ENCODE measurements around the gene CHAF1A. TPM values are rescaled to one million over a fixed set of nuclear protein-coding genes. Genes with fewer than 3 reads are reported as not detected.

Gene CHAF1A
- total RNA-seq, 4 donors from 2014 or later = 9.0 to 25.9 (median 12.6) TPM

GRCh38 chr19:4365341-4365740 is 37.1 kb upstream of the CHAF1A start:
- intact Hi-C loops (cut with DNase I; ENCODE audit: low total_unique reads) = no loop called here
- WGBS, 2 donors = 78% methylated on average over 8 to 16 of the region's 16 CpGs
- no peak for TF ChIP-seq CTCF (IDR thresholded peaks at IDR 0.05)
- TF ChIP-seq POLR2A (IDR thresholded peaks at IDR 0.05) = no peak
- DNase-seq (ENCODE audit: low spot score in 2 of 2) = peak in 1 of 2 donors; percentile 89
- no peak overlapping the region for H3K4me3 ChIP-seq (ENCODE audit: low read depth, poor library complexity, severe bottlenecking)

GRCh38 chr19:4365791-4366665 is 36.4 kb upstream of the CHAF1A start:
- no peak overlapping the region for H3K4me3 ChIP-seq (ENCODE audit: low read depth, poor library complexity, severe bottlenecking)
- intact Hi-C loops (cut with DNase I; ENCODE audit: low total_unique reads) = no loop called here
- peak in 1 of 2 donors; percentile 82 for DNase-seq (ENCODE audit: low spot score in 2 of 2)
- 94 to 98% methylated on average over 13 to 19 of the region's 19 CpGs for WGBS, 2 donors
- TF ChIP-seq POLR2A (IDR thresholded peaks at IDR 0.05) (no peak), CTCF (IDR thresholded peaks at IDR 0.05) (no peak)

GRCh38 chr19:4366666-4367335 is 35.6 kb upstream of the CHAF1A start:
- TF ChIP-seq CTCF (IDR thresholded peaks at IDR 0.05) = no peak
- no peak for TF ChIP-seq POLR2A (IDR thresholded peaks at IDR 0.05)
- 91% methylated on average over 16 of the region's 16 CpGs for WGBS, 2 donors
- peak in 1 of 2 donors; percentile 83 for DNase-seq (ENCODE audit: low spot score in 2 of 2)
- intact Hi-C loops (cut with DNase I; ENCODE audit: low total_unique reads) = no loop called here
- no peak overlapping the region for H3K4me3 ChIP-seq (ENCODE audit: low read depth, poor library complexity, severe bottlenecking)

- H3K4me3 ChIP-seq (ENCODE audit: low read depth, poor library complexity, severe bottlenecking) = no peak overlapping the region
- 85 to 88% methylated on average over 5 to 10 of the region's 10 CpGs for WGBS, 2 donors
- intact Hi-C loops (cut with DNase I; ENCODE audit: low total_unique reads) = no loop called here
- TF ChIP-seq CTCF (IDR thresholded peaks at IDR 0.05) (no peak), POLR2A (IDR thresholded peaks at IDR 0.05) (no peak)
- peak in 1 of 2 donors; percentile 82 for DNase-seq (ENCODE audit: low spot score in 2 of 2)
Measured at GRCh38 chr19:4367336-4367723, 35.1 kb upstream of the CHAF1A start.

- DNase-seq (ENCODE audit: low spot score in 2 of 2) = no peak
- no peak overlapping the region for H3K4me3 ChIP-seq (ENCODE audit: low read depth, poor library complexity, severe bottlenecking)
- no peak for TF ChIP-seq CTCF (IDR thresholded peaks at IDR 0.05)
- 70 to 85% methylated on average over 12 of the region's 13 CpGs for WGBS, 2 donors
- intact Hi-C loops (cut with DNase I; ENCODE audit: low total_unique reads) = no loop called here
Measured at GRCh38 chr19:4367781-4368127, 34.7 kb upstream of the CHAF1A start.
